H9 (cell line): ENCODE measurements around the gene LRRC3. TPM values are rescaled to one million over a fixed set of nuclear protein-coding genes. Genes with fewer than 3 reads are reported as not detected.

Experiments used
- DNase-seq: peaks from one replicate; pipeline ENCODE4 v3.0.0-alpha.2; 2017
- H2AFZ ChIP-seq: one replicate; pipeline ENCODE4 v1.6.1; 2013; ENCODE audit warnings: mild to moderate bottlenecking, low read length, control low read depth, moderate library complexity
- H2AK5ac ChIP-seq: 2 replicates; pipeline ENCODE4 v1.6.1; 2013; ENCODE audit warnings: low read length, control low read depth, mixed read lengths; ENCODE audit not compliant: insufficient read length
- H2BK120ac ChIP-seq: one replicate; pipeline ENCODE4 v1.6.1; 2013; ENCODE audit warnings: low read depth, mild to moderate bottlenecking, low read length, control low read depth, inconsistent platforms; ENCODE audit not compliant: poor library complexity, severe bottlenecking
- H2BK12ac ChIP-seq: 2 replicates; pipeline ENCODE4 v1.6.1; 2013; ENCODE audit warnings: low read length, control low read depth, mixed read lengths, low read depth; ENCODE audit not compliant: insufficient read length
- H2BK15ac ChIP-seq: 2 replicates; pipeline ENCODE4 v1.6.1; 2013; ENCODE audit warnings: low read depth, low read length, control low read depth
- H2BK20ac ChIP-seq: one replicate; pipeline ENCODE4 v1.6.1; 2013; ENCODE audit warnings: low read depth, mild to moderate bottlenecking, low read length, control low read depth, inconsistent platforms; ENCODE audit not compliant: poor library complexity, severe bottlenecking
- H2BK5ac ChIP-seq: 2 replicates; pipeline ENCODE4 v1.6.1; 2013; ENCODE audit warnings: low read length, control low read depth, mixed read lengths; ENCODE audit not compliant: insufficient read length
- H3K14ac ChIP-seq: 2 replicates; pipeline ENCODE4 v1.6.1; 2013; ENCODE audit warnings: low read length, control low read depth; ENCODE audit not compliant: insufficient read depth
- H3K18ac ChIP-seq: 2 replicates; pipeline ENCODE4 v1.6.1; 2013; ENCODE audit warnings: low read depth, mild to moderate bottlenecking, mixed read lengths, low read length, control low read depth; ENCODE audit not compliant: insufficient read length
- H3K23ac ChIP-seq: 2 replicates; pipeline ENCODE4 v1.6.1; 2013; ENCODE audit warnings: low read length, control low read depth, mixed read lengths, low read depth; ENCODE audit not compliant: insufficient read length
- H3K23me2 ChIP-seq: 2 replicates; pipeline ENCODE4 v1.6.1; 2013; ENCODE audit warnings: low read depth, mild to moderate bottlenecking, mixed read lengths, low read length, control low read depth; ENCODE audit not compliant: insufficient read length, poor library complexity, severe bottlenecking
- H3K27ac ChIP-seq: 2 replicates; pipeline ENCODE4 v1.5.1; 2013; ENCODE audit warnings: low read length, control low read depth, mixed read lengths, low read depth; ENCODE audit not compliant: insufficient read length
- H3K27me3 ChIP-seq: 2 replicates; pipeline ENCODE4 v1.6.1; 2013; ENCODE audit warnings: low read length, control low read depth, inconsistent platforms; ENCODE audit not compliant: insufficient read depth
- H3K4ac ChIP-seq: 2 replicates; pipeline ENCODE4 v1.6.1; 2013; ENCODE audit warnings: low read depth, mild to moderate bottlenecking, control low read depth, inconsistent platforms, low read length, moderate library complexity
- H3K4me1 ChIP-seq: 2 replicates; pipeline ENCODE4 v1.6.1; 2013; ENCODE audit warnings: low read length, control low read depth, inconsistent platforms; ENCODE audit not compliant: insufficient read depth
- H3K4me2 ChIP-seq: 2 replicates; pipeline ENCODE4 v1.6.1; 2013; ENCODE audit warnings: low read length, control low read depth, mixed read lengths; ENCODE audit not compliant: insufficient read length, insufficient read depth
- H3K56ac ChIP-seq: 2 replicates; pipeline ENCODE4 v1.6.1; 2013; ENCODE audit warnings: low read depth, mild to moderate bottlenecking, mixed read lengths, low read length, control low read depth; ENCODE audit not compliant: insufficient read length
- H3K79me1 ChIP-seq: 2 replicates; pipeline ENCODE4 v1.6.1; 2013; ENCODE audit warnings: low read depth, mild to moderate bottlenecking, moderate library complexity, low read length, control low read depth, inconsistent platforms; ENCODE audit not compliant: insufficient read depth, poor library complexity, severe bottlenecking
- H3K79me2 ChIP-seq: 2 replicates; pipeline ENCODE4 v1.6.1; 2013; ENCODE audit warnings: low read length, control low read depth, inconsistent platforms; ENCODE audit not compliant: insufficient read depth
- H3K9ac ChIP-seq: 2 replicates; pipeline ENCODE4 v1.6.1; 2013; ENCODE audit warnings: low read length, control low read depth, mixed read lengths; ENCODE audit not compliant: insufficient read length; ENCODE audit errors: extremely low read depth
- H3K9me3 ChIP-seq: one replicate; pipeline ENCODE4 v1.6.1; 2013; ENCODE audit warnings: low read depth, low read length, inconsistent platforms; ENCODE audit not compliant: control insufficient read depth
- H3T11ph ChIP-seq: one replicate; pipeline ENCODE4 v1.6.1; 2013; ENCODE audit warnings: mild to moderate bottlenecking, low read length, control low read depth, inconsistent platforms
- H4K20me1 ChIP-seq: one replicate; pipeline ENCODE4 v1.6.1; 2013; ENCODE audit not compliant: control insufficient read depth, insufficient read length, insufficient read depth
- H4K5ac ChIP-seq: 2 replicates; pipeline ENCODE4 v1.6.1; 2013; ENCODE audit warnings: low read depth, mild to moderate bottlenecking, mixed read lengths, low read length, control low read depth; ENCODE audit not compliant: insufficient read length
- H4K8ac ChIP-seq: replicated peaks from 2 replicates; pipeline ENCODE4 v1.6.1; 2013; ENCODE audit warnings: low read length, control low read depth, mixed read lengths, low read depth; ENCODE audit not compliant: insufficient read length
- H4K91ac ChIP-seq: 2 replicates; pipeline ENCODE4 v1.6.1; 2013; ENCODE audit warnings: low read depth, mild to moderate bottlenecking, moderate library complexity, mixed read lengths, low read length, control low read depth; ENCODE audit not compliant: insufficient read length
- H3K27ac Mint-ChIP-seq, 3 experiments: 2 replicates in 2 of 3; 3 replicates in 1 of 3; pipeline ENCODE4 v1.8.0; 2020 to 2021; ENCODE audit warnings: mixed read lengths in 3 of 3, mild to moderate bottlenecking in 1 of 3, moderate library complexity in 1 of 3
- H3K27me3 Mint-ChIP-seq: 2 replicates; pipeline ENCODE4 v1.8.0; 2021; ENCODE audit warnings: low read depth, mild to moderate bottlenecking, moderate library complexity, mixed read lengths
- H3K36me3 Mint-ChIP-seq, 3 experiments: 2 replicates in 2 of 3; 3 replicates in 1 of 3; pipeline ENCODE4 v1.8.0; 2020 to 2021; ENCODE audit warnings: low read depth in 3 of 3, mixed read lengths in 3 of 3; ENCODE audit not compliant: insufficient read depth in 1 of 3
- H3K4me1 Mint-ChIP-seq, 2 experiments: 2 replicates each; pipeline ENCODE4 v1.8.0; 2020; ENCODE audit warnings: mixed read lengths in 2 of 2
- H3K4me3 Mint-ChIP-seq, 2 experiments: 2 replicates in 1 of 2; 3 replicates in 1 of 2; pipeline ENCODE4 v1.8.0; 2020 to 2021; ENCODE audit warnings: mild to moderate bottlenecking in 2 of 2, mixed read lengths in 2 of 2, moderate library complexity in 1 of 2
- H3K9me3 Mint-ChIP-seq, 2 experiments: 2 replicates in 1 of 2; 3 replicates in 1 of 2; pipeline ENCODE4 v1.8.0; 2020; ENCODE audit warnings: mild to moderate bottlenecking in 2 of 2, mixed read lengths in 2 of 2, moderate library complexity in 1 of 2
- WGBS: extraction: QIAGEN DNeasy Blood & Tissue Kit; methylation state at CpG from one replicate; pipeline ENCODE4 v1.1.7; 2013; ENCODE audit warnings: missing lambda C conversion rate, low lambda C conversion rate, mixed read lengths; ENCODE audit not compliant: insufficient read length; ENCODE audit errors: extremely low coverage; 5-methylcytosine and 5-hydroxymethylcytosine counted together
- total RNA-seq: library from RNA; stranded (reverse); gene quantifications from 2 replicates; pipeline ENCODE4 v1.2.1, GENCODE V29; 2021
- TF ChIP-seq, protein P1 (sequence below): fragments of 200-600 bp; sonication (generic); conservative IDR thresholded peaks from 3 replicates; pipeline ENCODE4 v1.8.0; 2021; ENCODE audit warnings: antibody characterized with exemption, mild to moderate bottlenecking

Gene LRRC3
- total RNA-seq, 1 experiment from 2014 or later: 3.1 TPM

DNA sequence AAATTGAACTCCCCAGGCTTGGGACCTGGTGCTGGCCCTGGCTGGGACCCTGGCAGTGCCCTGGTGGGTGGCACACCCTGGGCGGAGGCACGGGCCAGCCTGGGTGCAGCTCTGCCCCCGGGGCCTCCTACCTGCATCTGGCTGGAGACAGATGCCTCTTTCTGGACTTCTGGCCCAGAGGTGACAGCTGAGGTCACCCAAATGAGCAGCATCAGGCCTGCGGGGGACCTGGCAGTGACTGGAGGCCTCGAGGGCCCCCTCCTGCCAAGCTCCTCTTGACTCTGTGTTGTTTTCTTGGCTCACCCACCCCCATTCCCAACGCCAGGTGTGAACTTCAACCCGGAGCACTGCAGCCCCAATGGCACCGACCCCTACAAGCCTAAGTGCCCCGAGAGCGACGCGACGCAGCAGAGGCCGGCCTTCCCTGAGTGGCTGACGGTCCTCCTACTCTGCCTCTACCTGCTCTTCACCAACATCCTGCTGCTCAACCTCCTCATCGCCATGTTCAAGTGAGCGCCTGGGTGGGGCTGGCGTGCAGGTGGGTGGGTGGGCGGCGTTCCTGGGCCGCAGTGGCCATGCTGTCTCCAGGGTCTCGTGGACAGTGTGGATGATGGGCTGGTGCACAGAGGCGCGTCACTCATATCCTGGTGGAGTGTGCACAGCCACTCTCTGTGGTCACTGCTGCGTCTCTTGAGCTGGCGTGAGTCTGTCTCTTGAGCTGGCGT lies 41.6 kb upstream of the LRRC3 start:
- TF ChIP-seq, protein P1, sequence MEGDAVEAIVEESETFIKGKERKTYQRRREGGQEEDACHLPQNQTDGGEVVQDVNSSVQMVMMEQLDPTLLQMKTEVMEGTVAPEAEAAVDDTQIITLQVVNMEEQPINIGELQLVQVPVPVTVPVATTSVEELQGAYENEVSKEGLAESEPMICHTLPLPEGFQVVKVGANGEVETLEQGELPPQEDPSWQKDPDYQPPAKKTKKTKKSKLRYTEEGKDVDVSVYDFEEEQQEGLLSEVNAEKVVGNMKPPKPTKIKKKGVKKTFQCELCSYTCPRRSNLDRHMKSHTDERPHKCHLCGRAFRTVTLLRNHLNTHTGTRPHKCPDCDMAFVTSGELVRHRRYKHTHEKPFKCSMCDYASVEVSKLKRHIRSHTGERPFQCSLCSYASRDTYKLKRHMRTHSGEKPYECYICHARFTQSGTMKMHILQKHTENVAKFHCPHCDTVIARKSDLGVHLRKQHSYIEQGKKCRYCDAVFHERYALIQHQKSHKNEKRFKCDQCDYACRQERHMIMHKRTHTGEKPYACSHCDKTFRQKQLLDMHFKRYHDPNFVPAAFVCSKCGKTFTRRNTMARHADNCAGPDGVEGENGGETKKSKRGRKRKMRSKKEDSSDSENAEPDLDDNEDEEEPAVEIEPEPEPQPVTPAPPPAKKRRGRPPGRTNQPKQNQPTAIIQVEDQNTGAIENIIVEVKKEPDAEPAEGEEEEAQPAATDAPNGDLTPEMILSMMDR: no peak
- Histone ChIP-seq H3K9ac (no peak overlapping the region), H4K91ac (no peak overlapping the region), H3K79me1 (no peaks in the 10 kb centered on the region), H3K4ac (no peak overlapping the region), H3K4me2 (no peak overlapping the region), H2BK20ac (no peak overlapping the region), H4K8ac (no peak overlapping the region), H2BK15ac (no peak overlapping the region), H2BK120ac (no peak overlapping the region), H2AFZ (no peak overlapping the region), H3K27ac (no peak overlapping the region), H3T11ph (no peak overlapping the region), H4K5ac (no peak overlapping the region), H3K27me3 (no peaks in the 10 kb centered on the region), H3K14ac (no peak overlapping the region; the same call in 1 of the 2 replicates), H3K23ac (no peak overlapping the region), H3K4me1 (no peaks in the 10 kb centered on the region), H2AK5ac (no peak overlapping the region), H3K18ac (no peak overlapping the region), H2BK12ac (no peak overlapping the region), H3K56ac (no peak overlapping the region), H4K20me1 (no peaks in the 10 kb centered on the region), H3K23me2 (no peaks in the 10 kb centered on the region), H3K9me3 (peaks cover 3% of the 10 kb centered on the region), H2BK5ac (no peak overlapping the region), H3K79me2 (no peaks in the 10 kb centered on the region)
- Mint-ChIP-seq H3K36me3 (no peaks in the 10 kb centered on the region; a peak in 2 of 7 replicates), H3K4me1 (peaks cover 3 to 6% of the 10 kb centered on the region in 2 experiments; a peak in 1 of 4 replicates), H3K27me3 (no peaks in the 10 kb centered on the region; the same call in 1 of the 2 replicates), H3K27ac (no peak overlapping the region), H3K9me3 (peaks cover 11 to 37% of the 10 kb centered on the region in 2 experiments), H3K4me3 (no peak overlapping the region)
- DNase-seq: peak; percentile 22
- no CpG with 5 or more reads among the region's 27 CpGs for WGBS
